NB4 (cell line): ENCODE data around the gene CCNB1IP1.

ENCODE experiments used
- CTCF ChIP-seq: IDR thresholded peaks from one replicate; pipeline ENCODE4 v1.5.1; 2012; ENCODE audit warnings: low read depth, low read length
- POLR2A ChIP-seq: IDR thresholded peaks from 2 replicates; pipeline ENCODE4 v1.6.1; 2011; ENCODE audit warnings: mild to moderate bottlenecking; ENCODE audit not compliant: insufficient read length; ENCODE audit errors: extremely low read depth

- TF ChIP-seq POLR2A (no peak), CTCF (no peak)
Measured at GRCh38 chr14:20262642-20263128, 70.4 kb downstream of the CCNB1IP1 start.
